ENCODE results near the gene USP48.
"Not testable (repeated sequence)": the region's sequence is repeated elsewhere in the genome, so short reads cannot be mapped to it uniquely, and the experiment has no call there.

Gene USP48

GRCh38 chr1:21677168-21677567 lies 105.8 kb downstream of the USP48 start:
- Histone ChIP-seq H3K9me3 (replicated peaks; ENCODE audit: insufficient read depth, low read length) (no peaks in the 10 kb centered on the region), H3F3A (ENCODE audit: insufficient read depth, low read length) (no peaks in the 10 kb centered on the region; the same call in 1 of the 2 replicates)

GRCh38 chr1:21674957-21675356 lies 108.0 kb downstream of the USP48 start:
- Histone ChIP-seq H3F3A (ENCODE audit: insufficient read depth, low read length) (no peaks in the 10 kb centered on the region; the same call in 1 of the 2 replicates), H3K27ac (ENCODE audit: low read length) (no peak overlapping the region), H4K20me1 (ENCODE audit: insufficient read depth, low read length) (no peaks in the 10 kb centered on the region; the same call in 1 of the 2 replicates), H3K79me2 (ENCODE audit: low read length) (no peaks in the 10 kb centered on the region), H2AFZ (ENCODE audit: low read length) (no peak overlapping the region), H3K4me1 (ENCODE audit: low read length) (no peaks in the 10 kb centered on the region), H3K9me3 (replicated peaks; ENCODE audit: insufficient read depth, low read length) (no peaks in the 10 kb centered on the region), H3K4me2 (ENCODE audit: low read depth, low read length) (no peak overlapping the region), H3K27me3 (replicated peaks; ENCODE audit: insufficient read depth, low read length) (peaks cover 5% of the 10 kb centered on the region; the same call in 1 of the 2 replicates), H3K9me2 (replicated peaks; ENCODE audit: insufficient read depth, low read length) (no peaks in the 10 kb centered on the region), H3K9ac (ENCODE audit: low read length) (no peak overlapping the region), H3K36me3 (replicated peaks; ENCODE audit: insufficient read depth, low read length) (peaks cover under 1% of the 10 kb centered on the region; the same call in 1 of the 2 replicates), H3K4me3 (ENCODE audit: low read length) (no peak overlapping the region)
- TF ChIP-seq EZH2 (optimal IDR thresholded peaks at IDR 0.05; ENCODE audit: low read depth, low read length) (no peak), EZH2phosphoT487 (IDR thresholded peaks at IDR 0.05; ENCODE audit: low read length) (no peak), CTCF (IDR thresholded peaks at IDR 0.05; ENCODE audit: low read length) (no peak)
- no peak for DNase-seq

More at GRCh38 chr1:21677168-21677567, 105.8 kb downstream of the USP48 start:
- no peak overlapping the region for H3K27ac ChIP-seq (ENCODE audit: low read length)
- H2AFZ ChIP-seq (ENCODE audit: low read length): no peak overlapping the region
- H3K79me2 ChIP-seq (ENCODE audit: low read length): no peaks in the 10 kb centered on the region
- no peaks in the 10 kb centered on the region for H4K20me1 ChIP-seq (ENCODE audit: insufficient read depth, low read length)
- H3K9me2 ChIP-seq (replicated peaks; ENCODE audit: insufficient read depth, low read length): no peaks in the 10 kb centered on the region
- H3K4me2 ChIP-seq (ENCODE audit: low read depth, low read length): no peak overlapping the region
- TF ChIP-seq EZH2 (optimal IDR thresholded peaks at IDR 0.05; ENCODE audit: low read depth, low read length) (no peak), CTCF (IDR thresholded peaks at IDR 0.05; ENCODE audit: low read length) (no peak), EZH2phosphoT487 (IDR thresholded peaks at IDR 0.05; ENCODE audit: low read length) (no peak)
- H3K9ac ChIP-seq (ENCODE audit: low read length): no peak overlapping the region
- H3K4me1 ChIP-seq (ENCODE audit: low read length): no peaks in the 10 kb centered on the region
- no peak for DNase-seq
- peaks cover 6% of the 10 kb centered on the region; the same call in 1 of the 2 replicates for H3K36me3 ChIP-seq (replicated peaks; ENCODE audit: insufficient read depth, low read length)
- no peak overlapping the region for H3K4me3 ChIP-seq (ENCODE audit: low read length)
- H3K27me3 ChIP-seq (replicated peaks; ENCODE audit: insufficient read depth, low read length): no peaks in the 10 kb centered on the region

- not testable (repeated sequence) for H2AFZ ChIP-seq (ENCODE audit: low read length); H3K4me2 ChIP-seq (ENCODE audit: low read depth, low read length); H3F3A ChIP-seq (ENCODE audit: insufficient read depth, low read length); H3K4me1 ChIP-seq (ENCODE audit: low read length); H3K4me3 ChIP-seq (ENCODE audit: low read length); H3K27ac ChIP-seq (ENCODE audit: low read length); H3K9ac ChIP-seq (ENCODE audit: low read length); H4K20me1 ChIP-seq (ENCODE audit: insufficient read depth, low read length); H3K9me3 ChIP-seq (replicated peaks; ENCODE audit: insufficient read depth, low read length); H3K36me3 ChIP-seq (replicated peaks; ENCODE audit: insufficient read depth, low read length); H3K79me2 ChIP-seq (ENCODE audit: low read length); H3K9me2 ChIP-seq (replicated peaks; ENCODE audit: insufficient read depth, low read length); H3K27me3 ChIP-seq (replicated peaks; ENCODE audit: insufficient read depth, low read length); DNase-seq
Measured at GRCh38 chr1:21673853-21674252, 109.1 kb downstream of the USP48 start.

- DNase-seq: no peak
- Histone ChIP-seq H3K9me2 (replicated peaks; ENCODE audit: insufficient read depth, low read length) (no peaks in the 10 kb centered on the region), H3K9me3 (replicated peaks; ENCODE audit: insufficient read depth, low read length) (no peaks in the 10 kb centered on the region), H3K4me2 (ENCODE audit: low read depth, low read length) (no peak overlapping the region), H3K27ac (ENCODE audit: low read length) (no peak overlapping the region), H3K27me3 (replicated peaks; ENCODE audit: insufficient read depth, low read length) (peaks cover 7% of the 10 kb centered on the region; the same call in 1 of the 2 replicates), H3K36me3 (replicated peaks; ENCODE audit: insufficient read depth, low read length) (no peaks in the 10 kb centered on the region), H3K4me1 (ENCODE audit: low read length) (no peaks in the 10 kb centered on the region), H3F3A (ENCODE audit: insufficient read depth, low read length) (no peaks in the 10 kb centered on the region), H3K4me3 (ENCODE audit: low read length) (no peak overlapping the region), H3K79me2 (ENCODE audit: low read length) (no peaks in the 10 kb centered on the region), H4K20me1 (ENCODE audit: insufficient read depth, low read length) (no peaks in the 10 kb centered on the region; the same call in 1 of the 2 replicates), H3K9ac (ENCODE audit: low read length) (no peak overlapping the region), H2AFZ (ENCODE audit: low read length) (no peak overlapping the region)
- TF ChIP-seq EZH2 (optimal IDR thresholded peaks at IDR 0.05; ENCODE audit: low read depth, low read length): no peak
- TF ChIP-seq EZH2phosphoT487 (IDR thresholded peaks at IDR 0.05; ENCODE audit: low read length): no peak
- no peak for TF ChIP-seq CTCF (IDR thresholded peaks at IDR 0.05; ENCODE audit: low read length)
Measured at GRCh38 chr1:21673277-21673780, 109.6 kb downstream of the USP48 start.
